GM23338 (cell line): Measurements from ENCODE around the gene CLEC3B. TPM values are rescaled to one million over a fixed set of nuclear protein-coding genes. Genes with fewer than 3 reads are reported as not detected.
"Not testable (repeated sequence)": the region's sequence is repeated elsewhere in the genome, so short reads cannot be mapped to it uniquely, and the experiment has no call there.

Source experiments
- ATAC-seq: fragments of 200-7000 bp; cut with Tn5 transposase; 3 replicates; pipeline ENCODE4 v1.9.1; 2020
- DNase-seq: peaks from one replicate; pipeline ENCODE4 v3.0.0-alpha.2; 2015; ENCODE audit warnings: low spot score
- H2AFZ ChIP-seq: fragments of 200-600 bp; sonication (generic); 2 replicates; pipeline ENCODE4 v1.8.0; 2016; ENCODE audit warnings: antibody characterized with exemption, mild to moderate bottlenecking, moderate library complexity
- H3F3A ChIP-seq: fragments of 200-600 bp; sonication (generic); replicated peaks from 2 replicates; pipeline ENCODE4 v1.8.0; 2017; ENCODE audit warnings: antibody characterized with exemption, mixed run types, low read depth
- H3K27ac ChIP-seq: fragments of 200-600 bp; sonication (generic); 2 replicates; pipeline ENCODE4 v1.6.1; 2016; ENCODE audit warnings: low read depth
- H3K27me3 ChIP-seq: fragments of 200-600 bp; sonication (generic); 2 replicates; pipeline ENCODE4 v1.8.0; 2016; ENCODE audit warnings: mild to moderate bottlenecking, mixed run types, moderate library complexity; ENCODE audit not compliant: insufficient read depth
- H3K36me3 ChIP-seq: fragments of 200-600 bp; sonication (generic); 2 replicates; pipeline ENCODE4 v1.8.0; 2016; ENCODE audit warnings: mild to moderate bottlenecking; ENCODE audit not compliant: insufficient read depth
- H3K4me1 ChIP-seq: fragments of 200-600 bp; sonication (generic); 2 replicates; pipeline ENCODE4 v1.8.0; 2016; ENCODE audit warnings: mild to moderate bottlenecking, moderate library complexity; ENCODE audit not compliant: insufficient read depth
- H3K4me2 ChIP-seq: fragments of 200-600 bp; sonication (generic); 2 replicates; pipeline ENCODE4 v1.7.1; 2017; ENCODE audit warnings: mixed run types
- H3K4me3 ChIP-seq: fragments of 200-600 bp; sonication (generic); 2 replicates; pipeline ENCODE4 v1.6.1; 2016; ENCODE audit warnings: mixed run types
- H3K79me2 ChIP-seq: fragments of 200-600 bp; sonication (generic); replicated peaks from 2 replicates; pipeline ENCODE4 v1.8.0; 2017; ENCODE audit warnings: mild to moderate bottlenecking; ENCODE audit not compliant: insufficient read depth
- H3K9me2 ChIP-seq: fragments of 200-600 bp; sonication (generic); 2 replicates; pipeline ENCODE4 v1.8.0; 2017; ENCODE audit not compliant: insufficient read depth
- H4K20me1 ChIP-seq: fragments of 200-600 bp; sonication (generic); replicated peaks from 2 replicates; pipeline ENCODE4 v1.8.0; 2017; ENCODE audit warnings: mild to moderate bottlenecking; ENCODE audit not compliant: insufficient read depth
- H3K27ac Mint-ChIP-seq: 2 replicates; pipeline ENCODE4 v1.8.0; 2020; ENCODE audit warnings: inconsistent platforms, mild to moderate bottlenecking, moderate library complexity, mixed read lengths
- H3K27me3 Mint-ChIP-seq: 3 replicates; pipeline ENCODE4 v1.8.0; 2022; ENCODE audit warnings: low read depth, mild to moderate bottlenecking, moderate library complexity, mixed read lengths, inconsistent platforms; ENCODE audit not compliant: insufficient read depth, poor library complexity
- H3K36me3 Mint-ChIP-seq: 3 replicates; pipeline ENCODE4 v1.8.0; 2021; ENCODE audit warnings: low read depth, mild to moderate bottlenecking, inconsistent platforms, moderate library complexity, mixed read lengths
- H3K4me1 Mint-ChIP-seq: 3 replicates; pipeline ENCODE4 v1.8.0; 2020; ENCODE audit warnings: mild to moderate bottlenecking, inconsistent platforms, mixed read lengths
- H3K4me3 Mint-ChIP-seq: 3 replicates; pipeline ENCODE4 v1.8.0; 2021; ENCODE audit warnings: moderate library complexity, mild to moderate bottlenecking, inconsistent platforms, mixed read lengths
- H3K9me3 Mint-ChIP-seq: 3 replicates; pipeline ENCODE4 v1.8.0; 2020; ENCODE audit warnings: moderate library complexity, mild to moderate bottlenecking, inconsistent platforms, mixed read lengths
- CREB1 ChIP-seq: fragments of 250-450 bp; sonication (Bioruptor Pico); IDR thresholded peaks from 2 replicates; pipeline ENCODE4 v1.5.0; 2020; ENCODE audit warnings: low read depth, mild to moderate bottlenecking, moderate library complexity
- ETS1 ChIP-seq: IDR thresholded peaks from 2 replicates; pipeline ENCODE4 v1.6.1; 2016; ENCODE audit warnings: antibody characterized with exemption
- EZH2 ChIP-seq: fragments of 200-600 bp; sonication (generic); IDR thresholded peaks from one replicate; pipeline ENCODE4 v1.8.0; 2017; ENCODE audit warnings: antibody characterized with exemption, mild to moderate bottlenecking, low read depth; ENCODE audit not compliant: unreplicated experiment
- JUNB ChIP-seq: IDR thresholded peaks from one replicate; pipeline ENCODE4 v1.6.1; 2016; ENCODE audit warnings: antibody characterized with exemption; ENCODE audit not compliant: unreplicated experiment
- NANOG ChIP-seq: IDR thresholded peaks from 2 replicates; pipeline ENCODE4 v1.6.1; 2016; ENCODE audit warnings: antibody characterized with exemption, borderline replicate concordance
- POLR2AphosphoS5 ChIP-seq: IDR thresholded peaks from 2 replicates; pipeline ENCODE4 v1.6.1; 2016; ENCODE audit warnings: antibody characterized with exemption, low read depth
- REST ChIP-seq: IDR thresholded peaks from one replicate; pipeline ENCODE4 v1.6.1; 2018; ENCODE audit warnings: antibody characterized with exemption; ENCODE audit not compliant: unreplicated experiment
- ZNF114 ChIP-seq: fragments of 250-450 bp; sonication (Bioruptor Pico); IDR thresholded peaks from 2 replicates; pipeline ENCODE4 v1.5.0; 2020; ENCODE audit warnings: mild to moderate bottlenecking, moderate library complexity
- polyA plus RNA-seq: library from polyadenylated mRNA; unstranded; fragments of >200 nt; fragmentation: Nextera tagmentation; extraction: Ambion mirVana; gene quantifications from 2 replicates; pipeline ENCODE4 v1.2.1, GENCODE V29; 2016
- total RNA-seq: library from RNA; depleted of rRNA; stranded (reverse); fragments of >200 nt; shearing (Covaris generic); gene quantifications from 2 replicates; pipeline ENCODE4 v1.2.3, GENCODE V29; 2014

Gene CLEC3B
- total and polyA plus RNA-seq, 2 experiments from 2014 or later: not detected

- no peak for DNase-seq
- Mint-ChIP-seq H3K27me3 (no peaks in the 10 kb centered on the region), H3K27ac (no peak overlapping the region), H3K9me3 (no peaks in the 10 kb centered on the region), H3K4me1 (0 out of 3 replicates have a peak, but pooled peaks cover under 1% of the 10 kb centered on the region), H3K36me3 (no peaks in the 10 kb centered on the region), H3K4me3 (no peak overlapping the region)
- Histone ChIP-seq H3F3A (no peaks in the 10 kb centered on the region), H3K4me1 (no peaks in the 10 kb centered on the region), H3K79me2 (no peaks in the 10 kb centered on the region), H3K27ac (no peak overlapping the region), H3K4me2 (no peak overlapping the region), H3K9me2 (no peaks in the 10 kb centered on the region), H3K36me3 (no peaks in the 10 kb centered on the region), H3K27me3 (no peaks in the 10 kb centered on the region), H4K20me1 (no peaks in the 10 kb centered on the region), H3K4me3 (no peak overlapping the region), H2AFZ (no peak overlapping the region)
- TF ChIP-seq JUNB (no peak), POLR2AphosphoS5 (no peak), ETS1 (no peak), REST (no peak), EZH2 (no peak)
- ATAC-seq: no peak
Measured at GRCh38 chr3:45071075-45071474, 45.0 kb downstream of the CLEC3B start.

GRCh38 chr3:45075821-45076625, 49.9 kb downstream of the CLEC3B start:
- H3K27ac ChIP-seq: no peak overlapping the region
- no peaks in the 10 kb centered on the region for H3K27me3 ChIP-seq
- no peaks in the 10 kb centered on the region for H3K4me1 Mint-ChIP-seq
- H3K4me3 Mint-ChIP-seq: no peak overlapping the region
- H3F3A ChIP-seq: no peaks in the 10 kb centered on the region
- H3K36me3 Mint-ChIP-seq: no peaks in the 10 kb centered on the region; the same call in 2 of the 3 replicates
- no peaks in the 10 kb centered on the region for H3K9me2 ChIP-seq
- H3K36me3 ChIP-seq: no peaks in the 10 kb centered on the region
- H3K4me1 ChIP-seq: no peaks in the 10 kb centered on the region; the same call in 1 of the 2 replicates
- no peaks in the 10 kb centered on the region for H3K27me3 Mint-ChIP-seq
- peak overlapping the region; percentile 13; the same call in 1 of the 2 replicates for H2AFZ ChIP-seq
- ATAC-seq (no peak), DNase-seq (no peak)
- no peak overlapping the region for H3K27ac Mint-ChIP-seq
- no peaks in the 10 kb centered on the region; the same call in 2 of the 3 replicates for H3K9me3 Mint-ChIP-seq
- no peaks in the 10 kb centered on the region for H3K79me2 ChIP-seq
- H3K4me2 ChIP-seq: no peak overlapping the region
- TF ChIP-seq POLR2AphosphoS5: no peak
- TF ChIP-seq EZH2: no peak
- no peak for TF ChIP-seq REST
- TF ChIP-seq NANOG: no peak
- no peak for TF ChIP-seq ZNF114 (CRISPR knock-in tag)
- no peak for TF ChIP-seq CREB1 (CRISPR knock-in tag)
- no peaks in the 10 kb centered on the region for H4K20me1 ChIP-seq
- H3K4me3 ChIP-seq: no peak overlapping the region

GRCh38 chr3:45078256-45078655, 52.2 kb downstream of the CLEC3B start:
- H3K4me3 ChIP-seq, H3K79me2 ChIP-seq, DNase-seq, H3K4me3 Mint-ChIP-seq, H3F3A ChIP-seq, H3K9me2 ChIP-seq, H2AFZ ChIP-seq, H3K9me3 Mint-ChIP-seq, H3K4me1 ChIP-seq, H3K36me3 ChIP-seq, H3K36me3 Mint-ChIP-seq, H3K27ac Mint-ChIP-seq, ATAC-seq, H3K27me3 Mint-ChIP-seq, H3K4me2 ChIP-seq, H4K20me1 ChIP-seq, H3K27me3 ChIP-seq, H3K4me1 Mint-ChIP-seq, H3K27ac ChIP-seq: not testable (repeated sequence)
